Fibroblast of lung (primary cell): ENCODE data around the gene STRADB. TPM values are rescaled to one million over a fixed set of nuclear protein-coding genes. Genes with fewer than 3 reads are reported as not detected.

Source experiments
- DNase-seq, 2 donors: peaks; one replicate each; pipeline versions ENCODE4 v3.0.0 to v3.0.0-alpha.2; 2010; ENCODE audit warnings: low read depth in 2 of 2
- H2AFZ ChIP-seq: 2 replicates; pipeline ENCODE4 v1.5.1; 2012; ENCODE audit warnings: low read length, control low read depth, inconsistent platforms
- H3K27ac ChIP-seq: 2 replicates; pipeline ENCODE4 v1.5.1; 2011; ENCODE audit warnings: low read length, control low read depth; ENCODE audit not compliant: insufficient read depth
- H3K27me3 ChIP-seq: 2 replicates; pipeline ENCODE4 v1.5.1; 2011; ENCODE audit warnings: mild to moderate bottlenecking, low read length; ENCODE audit not compliant: control insufficient read depth, insufficient read depth
- H3K36me3 ChIP-seq: 2 replicates; pipeline ENCODE4 v1.5.1; 2011; ENCODE audit warnings: low read length; ENCODE audit not compliant: control insufficient read depth, insufficient read depth
- H3K4me1 ChIP-seq: 2 replicates; pipeline ENCODE4 v1.5.1; 2011; ENCODE audit warnings: low read length; ENCODE audit not compliant: control insufficient read depth, insufficient read depth; ENCODE audit errors: extremely low read depth
- H3K4me2 ChIP-seq: 2 replicates; pipeline ENCODE4 v1.5.1; 2011; ENCODE audit warnings: low read length, control low read depth; ENCODE audit not compliant: insufficient read depth; ENCODE audit errors: extremely low read depth
- H3K4me3 ChIP-seq, 4 experiments: fragments of 200-600 bp in 1 of 4; sonication (generic) in 1 of 4; replicated peaks in 1 of 4; 2 replicates each; pipeline ENCODE4 v1.5.1; 2011 to 2016; ENCODE audit warnings: low read length in 4 of 4, low read depth in 3 of 4, mild to moderate bottlenecking in 3 of 4, control low read depth in 2 of 4, inconsistent platforms in 1 of 4, mixed read lengths in 1 of 4; ENCODE audit not compliant: insufficient read depth in 1 of 4; ENCODE audit errors: control extremely low read depth in 1 of 4
- H3K79me2 ChIP-seq: 2 replicates; pipeline ENCODE4 v1.5.1; 2012; ENCODE audit warnings: mild to moderate bottlenecking, low read length, inconsistent platforms; ENCODE audit not compliant: control insufficient read depth, insufficient read depth
- H3K9ac ChIP-seq: 2 replicates; pipeline ENCODE4 v1.5.1; 2011; ENCODE audit warnings: mild to moderate bottlenecking, low read length, control low read depth; ENCODE audit not compliant: insufficient read depth
- H3K9me3 ChIP-seq: 2 replicates; pipeline ENCODE4 v1.5.1; 2012; ENCODE audit warnings: low read depth, low read length; ENCODE audit not compliant: control insufficient read depth, insufficient read depth
- H4K20me1 ChIP-seq: 2 replicates; pipeline ENCODE4 v1.5.1; 2011; ENCODE audit warnings: low read length; ENCODE audit not compliant: control insufficient read depth, insufficient read depth; ENCODE audit errors: extremely low read depth
- CTCF ChIP-seq, 2 donors: IDR thresholded peaks in 1 of 2; conservative IDR thresholded peaks in 1 of 2; 1 replicate in 1 of 2; 2 replicates in 1 of 2; pipeline ENCODE4 v1.5.1; 2011 to 2012; ENCODE audit warnings: low read length in 2 of 2, control low read depth in 1 of 2, inconsistent platforms in 1 of 2, low read depth in 1 of 2, mild to moderate bottlenecking in 1 of 2
- EZH2 ChIP-seq: IDR thresholded peaks from 2 replicates; pipeline ENCODE4 v1.5.1; 2012; ENCODE audit warnings: low read length, control low read depth, mild to moderate bottlenecking; ENCODE audit errors: missing control alignments
- polyA plus RNA-seq, 2 donors: library from polyadenylated mRNA; depleted of rRNA in 1 of 2; stranded (reverse) in 1 of 2; unstranded in 1 of 2; fragments of >200 nt; gene quantifications; 2 replicates each; pipeline ENCODE4 v1.2.1, GENCODE V29; 2011 to 2012; ENCODE audit warnings: missing spikeins in 1 of 2
- total RNA-seq: library from RNA; depleted of rRNA; stranded (reverse); fragments of >200 nt; gene quantifications from 2 replicates; pipeline ENCODE4 v1.2.1, GENCODE V29; 2014

Gene STRADB
- total and polyA plus RNA-seq, 2 donors (not counting 1 experiment from before 2014, with no cell fraction given): 27.4 to 84.7 TPM

GRCh38 chr2:201402651-201403562, 48.6 kb upstream of the STRADB start:
- Histone ChIP-seq H3K27ac (no peak overlapping the region), H3K27me3 (no peaks in the 10 kb centered on the region), H3K4me3 (peak overlapping the region in 1 of 4 experiments; percentile 78), H3K79me2 (peaks cover 10% of the 10 kb centered on the region), H3K9me3 (no peaks in the 10 kb centered on the region), H2AFZ (no peak overlapping the region), H3K9ac (no peak overlapping the region), H3K4me2 (no peak overlapping the region), H4K20me1 (no peaks in the 10 kb centered on the region), H3K4me1 (peaks cover 7% of the 10 kb centered on the region), H3K36me3 (no peaks in the 10 kb centered on the region)
- DNase-seq: peak; percentile 68 to 82
- TF ChIP-seq EZH2 (no peak), CTCF (conservative IDR thresholded peaks at IDR 0.05 in 1 of 2, IDR thresholded peaks at IDR 0.05 in 1 of 2; ENCODE audit: low read depth in 1 of 2, low read length in 2 of 2) (no peak)

- TF ChIP-seq CTCF (conservative IDR thresholded peaks at IDR 0.05 in 1 of 2, IDR thresholded peaks at IDR 0.05 in 1 of 2; ENCODE audit: low read depth in 1 of 2, low read length in 2 of 2): no peak
- no peak for TF ChIP-seq EZH2
- H2AFZ ChIP-seq: no peak overlapping the region
- no peaks in the 10 kb centered on the region for H4K20me1 ChIP-seq
- H3K79me2 ChIP-seq: peaks cover 10% of the 10 kb centered on the region
- no peaks in the 10 kb centered on the region for H3K27me3 ChIP-seq
- H3K9ac ChIP-seq: no peak overlapping the region
- peak overlapping the region in 1 of 4 experiments; percentile 78 for H3K4me3 ChIP-seq
- no peak overlapping the region for H3K4me2 ChIP-seq
- peak; percentile 59 to 87 for DNase-seq
- H3K27ac ChIP-seq: no peak overlapping the region
- no peaks in the 10 kb centered on the region for H3K9me3 ChIP-seq
- H3K36me3 ChIP-seq: no peaks in the 10 kb centered on the region
- peaks cover 7% of the 10 kb centered on the region for H3K4me1 ChIP-seq
Observed at GRCh38 chr2:201403880-201404279, 47.7 kb upstream of the STRADB start.

GRCh38 chr2:201404699-201405280, 46.8 kb upstream of the STRADB start:
- Histone ChIP-seq H3K9ac (no peak overlapping the region), H3K4me1 (peaks cover 7% of the 10 kb centered on the region), H3K4me2 (no peak overlapping the region), H3K36me3 (no peaks in the 10 kb centered on the region), H3K27me3 (no peaks in the 10 kb centered on the region), H2AFZ (no peak overlapping the region), H3K4me3 (peak overlapping the region in 1 of 4 experiments; percentile 78), H3K9me3 (no peaks in the 10 kb centered on the region), H3K79me2 (peaks cover 10% of the 10 kb centered on the region), H3K27ac (no peak overlapping the region), H4K20me1 (no peaks in the 10 kb centered on the region)
- DNase-seq: no peak
- TF ChIP-seq CTCF (conservative IDR thresholded peaks at IDR 0.05 in 1 of 2, IDR thresholded peaks at IDR 0.05 in 1 of 2; ENCODE audit: low read depth in 1 of 2, low read length in 2 of 2) (no peak), EZH2 (no peak)
